GM21528 (cell line): Measurements from ENCODE around the gene SHISA5.
"Not testable (repeated sequence)": the region's sequence is repeated elsewhere in the genome, so short reads cannot be mapped to it uniquely, and the experiment has no call there.

Experiments
- ATAC-seq: cut with Tn5 transposase; IDR thresholded peaks from one replicate; pipeline ENCODE4 v1.9.1; 2021; ENCODE audit warnings: mild to moderate bottlenecking, moderate library complexity; ENCODE audit not compliant: unreplicated experiment, low FRiP score

SHISA5 gene, protein sequence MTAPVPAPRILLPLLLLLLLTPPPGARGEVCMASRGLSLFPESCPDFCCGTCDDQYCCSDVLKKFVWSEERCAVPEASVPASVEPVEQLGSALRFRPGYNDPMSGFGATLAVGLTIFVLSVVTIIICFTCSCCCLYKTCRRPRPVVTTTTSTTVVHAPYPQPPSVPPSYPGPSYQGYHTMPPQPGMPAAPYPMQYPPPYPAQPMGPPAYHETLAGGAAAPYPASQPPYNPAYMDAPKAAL

DNA sequence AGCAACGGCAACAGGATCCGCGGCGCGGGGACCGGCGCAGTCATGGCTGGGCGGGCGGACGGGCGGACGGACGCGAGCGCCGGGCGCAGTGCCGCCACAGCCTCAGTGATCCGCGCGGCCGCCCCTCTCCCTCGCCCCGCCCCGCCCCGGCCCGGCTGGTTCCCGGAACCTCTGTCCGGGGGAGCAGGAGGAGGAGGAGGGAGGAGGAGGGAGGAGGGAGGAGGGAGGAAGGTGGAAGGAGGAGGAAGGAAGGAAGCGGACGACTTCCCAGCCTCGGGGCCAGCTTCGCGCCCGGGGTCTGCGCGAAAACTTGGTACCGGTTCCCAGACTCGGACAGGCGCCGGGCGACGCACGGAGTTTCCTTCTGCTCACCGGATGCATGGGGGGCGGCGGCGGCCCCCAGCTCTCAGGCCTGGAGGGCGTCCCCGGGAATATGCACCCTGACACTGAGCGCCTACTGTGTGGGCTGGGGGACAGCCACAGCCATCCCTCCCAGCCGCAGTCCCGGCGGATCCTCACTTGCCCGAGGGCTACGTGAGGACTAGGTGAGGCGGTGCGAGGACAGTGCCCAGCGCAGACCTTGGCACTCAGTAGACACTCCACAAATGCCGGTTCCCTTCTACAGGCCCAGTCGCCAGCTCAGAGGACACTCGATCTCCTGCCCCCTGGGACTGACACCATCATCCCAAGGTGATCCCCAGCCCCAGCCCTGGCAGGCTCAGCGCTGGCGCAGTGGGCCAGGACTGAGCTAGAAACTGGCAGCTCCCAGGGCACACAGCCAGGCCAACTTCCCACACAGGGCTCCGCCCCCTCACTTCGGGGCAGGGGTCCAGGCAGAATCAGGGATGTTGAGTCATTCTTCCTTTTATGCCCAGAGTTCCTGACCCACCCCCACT lies at the start of gene SHISA5:
TSS of gene SHISA5 (minus strand) at position 124 of the 896 bp plus-strand sequence. CDS start at position 44, 80 bp downstream.
- ATAC-seq: no peak

DNA sequence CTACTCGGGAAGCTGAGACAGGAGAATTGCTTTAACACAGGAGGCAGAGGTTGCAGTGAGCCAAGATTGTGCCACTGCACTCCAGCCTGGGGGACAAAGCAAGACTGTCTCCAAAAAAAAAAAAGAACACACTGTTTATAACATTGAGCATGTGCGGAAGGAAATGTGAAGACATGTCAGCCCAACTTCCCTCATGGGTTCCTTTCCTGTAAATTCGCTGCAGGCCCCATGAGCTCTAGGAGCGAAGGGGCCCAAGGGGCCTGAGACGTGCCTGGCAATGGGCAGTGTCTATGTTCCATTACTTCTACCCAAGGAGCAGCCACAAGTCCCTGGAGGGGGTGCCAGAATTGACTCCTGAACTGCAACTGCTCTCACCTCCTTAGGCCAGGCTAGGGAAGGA lies 49.4 kb upstream of the SHISA5 start:
- no peak for ATAC-seq

DNA sequence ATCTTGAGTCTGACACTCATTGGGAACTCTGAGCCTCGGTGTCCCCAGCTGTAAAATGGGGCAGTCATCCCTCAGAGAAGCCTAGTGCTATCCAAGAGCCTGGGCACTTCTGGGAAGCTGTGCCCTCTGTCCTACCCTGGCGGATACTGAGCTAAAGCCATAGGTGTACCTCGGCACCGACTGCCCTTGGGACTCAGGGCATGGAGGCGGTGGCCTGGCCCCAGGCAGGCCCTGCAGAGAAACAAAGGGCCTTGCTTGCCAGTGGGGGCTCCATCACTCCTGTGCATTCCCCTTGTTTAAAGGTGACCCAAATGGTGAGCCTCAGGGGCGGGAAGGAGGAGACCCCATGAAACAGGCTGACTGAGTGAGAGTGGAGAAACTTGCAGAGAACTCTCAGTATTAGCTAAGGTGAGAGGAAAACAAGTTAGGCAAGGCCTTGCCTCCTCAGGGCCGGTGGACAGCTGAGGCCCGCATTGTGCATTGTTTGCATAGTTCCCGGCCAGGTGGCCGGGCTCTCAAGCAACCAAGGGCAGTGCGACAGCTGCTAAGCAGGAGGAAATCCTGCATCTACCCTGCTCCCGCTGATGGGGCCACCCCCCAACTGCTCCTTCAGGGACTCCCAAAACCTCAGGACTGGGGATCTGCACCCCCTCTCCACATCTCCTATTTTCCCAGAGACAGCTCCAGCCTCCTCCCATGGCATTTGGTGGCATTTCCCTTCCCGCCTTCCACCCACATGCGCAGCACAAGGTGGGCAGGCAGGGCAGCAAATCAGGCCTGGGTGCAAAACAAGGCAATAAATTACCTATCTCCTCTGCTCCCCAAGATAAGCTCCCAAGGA lies 48.4 kb upstream of the SHISA5 start:
- ATAC-seq: no peak

DNA sequence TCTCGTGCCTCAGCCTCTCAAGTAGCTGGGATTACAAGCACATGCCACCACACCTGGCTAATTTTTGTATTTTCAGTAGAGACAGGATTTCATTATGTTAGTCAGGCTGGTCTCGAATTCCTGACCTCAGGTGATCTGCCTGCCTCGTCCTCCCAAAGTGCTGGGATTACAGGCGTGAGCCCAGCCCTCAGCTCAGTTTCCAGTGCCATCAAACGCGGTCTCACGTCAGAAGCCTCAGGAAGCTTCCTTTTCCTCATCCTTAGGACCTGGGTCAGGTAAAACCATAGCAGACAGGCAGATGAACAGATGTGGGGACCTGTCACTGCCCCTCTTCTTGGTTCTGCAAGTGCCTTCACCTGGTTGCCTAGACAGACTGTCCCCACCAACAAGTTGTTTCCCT lies 47.7 kb upstream of the SHISA5 start:
- ATAC-seq: not testable (repeated sequence)

DNA sequence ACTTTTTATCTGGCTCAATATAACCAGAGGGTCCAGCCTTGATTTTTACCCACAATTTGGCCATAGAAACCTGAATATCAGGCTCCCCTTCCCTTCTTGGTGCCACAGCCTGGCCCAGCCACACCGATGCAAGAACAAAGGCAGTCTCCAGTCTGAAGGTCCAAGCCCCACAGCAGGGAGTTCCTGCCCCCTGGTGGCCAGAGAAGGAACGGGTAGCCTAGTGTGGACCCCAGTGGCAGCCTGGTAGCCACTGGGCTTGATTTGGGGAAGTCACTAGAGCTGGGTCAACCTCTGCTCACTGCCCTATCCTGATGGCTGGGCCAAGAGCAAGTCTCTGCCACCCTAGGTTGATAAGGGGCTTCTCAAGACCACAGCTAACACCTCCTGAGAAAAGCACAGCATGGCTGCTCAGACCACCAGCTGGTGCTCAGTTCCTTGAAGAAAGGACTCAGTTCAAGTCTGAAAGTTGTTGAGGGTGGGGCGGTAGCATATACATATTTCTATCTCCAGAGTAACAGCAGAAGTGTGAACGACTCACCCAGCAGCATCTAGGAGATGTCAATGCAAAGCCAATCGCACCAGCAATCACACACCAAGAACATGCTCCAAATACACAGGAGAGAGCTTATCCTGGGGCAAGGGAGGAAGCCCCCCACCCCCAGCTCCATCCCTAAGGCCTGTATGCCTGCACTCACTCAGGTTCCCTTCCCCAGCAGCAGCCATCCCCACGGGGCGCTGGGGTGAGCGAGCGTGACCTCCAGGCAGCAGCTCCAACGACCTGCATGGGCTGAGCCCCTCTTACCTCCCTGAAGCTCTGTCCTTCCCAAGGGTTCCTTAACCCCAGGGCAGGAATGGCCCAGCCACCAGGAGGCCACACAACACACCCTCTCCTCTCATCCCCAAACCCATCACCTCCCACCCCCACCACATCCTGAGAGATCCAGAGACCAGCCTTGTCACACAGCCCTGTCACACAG lies 45.0 kb upstream of the SHISA5 start:
- no peak for ATAC-seq

DNA sequence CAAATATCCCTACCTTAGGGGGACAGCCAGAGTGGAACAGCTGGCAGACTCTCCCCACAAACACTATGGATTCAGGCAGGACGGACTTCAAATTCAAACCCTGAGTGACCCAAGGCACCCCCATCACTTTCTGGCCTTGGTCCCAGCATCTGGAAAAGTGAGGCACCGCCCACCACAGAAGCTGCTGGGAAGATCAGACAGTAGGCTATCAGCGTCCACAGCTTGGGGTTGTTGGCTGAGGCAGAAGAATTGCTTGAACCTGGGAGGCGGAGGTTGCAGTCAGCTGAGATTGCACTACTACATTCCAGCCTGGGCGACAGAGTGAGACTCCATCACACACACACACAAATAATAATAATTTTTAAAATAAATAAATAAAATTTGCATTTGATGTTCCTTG lies 44.2 kb upstream of the SHISA5 start:
- no peak for ATAC-seq

DNA sequence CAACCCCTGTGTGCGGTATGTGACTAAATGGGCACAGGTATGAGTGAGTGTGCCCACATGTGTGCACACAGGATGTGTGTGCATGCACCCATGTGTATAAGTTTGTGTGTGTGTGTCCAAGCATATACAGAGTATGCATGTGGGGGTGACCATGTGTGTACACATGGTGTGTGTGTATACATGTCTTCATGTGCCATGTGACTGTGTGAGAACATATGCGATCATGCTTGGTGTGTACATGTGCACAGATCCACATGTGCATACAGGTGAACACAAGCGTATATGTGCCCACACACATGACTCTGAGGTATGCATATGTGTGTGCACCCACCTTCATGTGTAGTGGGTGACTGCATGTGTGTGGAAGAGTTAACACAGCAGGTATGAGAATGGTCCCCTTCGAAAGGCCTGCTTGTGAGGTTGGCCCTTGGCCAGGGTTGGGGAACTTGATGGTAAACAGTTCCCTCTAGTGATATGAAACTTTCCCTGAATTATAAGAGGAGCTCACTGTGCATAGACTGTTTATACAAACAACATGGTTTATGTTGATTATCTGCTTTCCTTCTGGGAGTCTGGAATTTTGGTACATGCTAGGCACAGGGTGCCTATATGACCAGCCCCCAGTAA lies 42.3 kb upstream of the SHISA5 start:
- ATAC-seq: no peak

DNA sequence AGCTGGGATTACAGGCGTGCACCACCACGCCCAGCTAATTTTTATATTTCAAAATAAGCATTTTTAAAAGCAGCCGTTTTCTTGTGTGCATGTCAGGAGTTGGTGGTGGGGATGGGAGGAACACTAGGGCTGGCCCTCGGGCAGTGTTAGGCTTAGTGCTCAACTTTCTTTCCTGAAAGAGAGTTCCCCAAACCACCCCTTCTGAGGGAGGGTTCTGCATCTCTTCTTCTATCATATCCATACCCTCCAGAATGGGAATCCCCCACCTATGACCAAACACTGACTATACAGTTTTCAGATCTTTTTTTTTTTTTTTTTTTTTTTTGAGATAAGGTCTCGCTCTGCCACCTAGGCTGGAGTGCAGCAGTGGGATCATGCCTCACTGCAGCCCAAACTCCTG lies 40.2 kb upstream of the SHISA5 start:
- ATAC-seq: no peak

DNA sequence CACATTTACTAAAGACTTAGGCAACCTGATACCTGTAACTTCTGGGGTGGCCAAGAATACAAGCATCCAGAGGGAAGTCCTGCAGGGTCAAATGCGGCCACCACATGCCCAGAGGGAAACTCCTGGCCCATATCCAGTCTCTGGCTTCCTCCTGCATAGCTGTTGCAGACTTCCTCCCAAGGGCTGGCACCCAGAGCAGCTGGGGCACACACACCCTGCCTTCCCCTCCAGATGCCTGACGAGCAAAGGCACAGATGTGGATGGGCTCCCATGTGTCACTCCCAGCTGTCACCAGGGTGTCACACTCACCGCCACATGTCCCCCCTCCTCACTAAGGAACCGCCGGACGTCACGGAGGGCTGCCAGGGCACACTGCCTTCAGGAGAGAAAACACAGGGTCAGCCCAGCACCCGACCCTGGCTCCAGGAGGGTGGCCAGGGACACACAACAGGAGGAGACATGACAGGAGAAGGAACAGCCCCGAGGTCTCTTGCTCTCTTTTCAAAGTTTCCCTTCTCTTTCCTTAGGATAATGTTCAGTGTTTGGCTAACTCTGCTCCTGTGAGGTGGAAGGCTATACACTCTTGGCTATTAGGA lies 39.4 kb upstream of the SHISA5 start:
- no peak for ATAC-seq

DNA sequence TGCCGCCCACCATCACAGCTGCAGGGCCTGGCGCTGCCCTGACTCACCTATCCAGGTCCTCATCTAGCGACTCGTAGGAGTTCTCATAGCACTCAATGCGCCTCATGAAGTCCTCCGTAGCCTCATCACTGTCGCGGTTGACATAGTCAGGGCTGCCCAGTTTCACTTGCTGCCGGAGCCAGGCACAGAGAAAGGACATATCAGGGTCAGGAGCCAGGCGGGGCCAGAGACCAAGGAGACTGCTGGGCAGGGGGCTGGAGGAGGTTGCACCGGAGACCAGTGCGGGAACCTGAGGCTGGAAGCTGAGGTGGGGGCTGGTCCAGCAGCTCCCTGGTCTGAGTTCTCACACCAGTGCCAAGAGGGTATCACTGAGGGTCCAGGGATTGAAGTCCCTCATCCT lies 34.5 kb upstream of the SHISA5 start:
- no peak for ATAC-seq

DNA sequence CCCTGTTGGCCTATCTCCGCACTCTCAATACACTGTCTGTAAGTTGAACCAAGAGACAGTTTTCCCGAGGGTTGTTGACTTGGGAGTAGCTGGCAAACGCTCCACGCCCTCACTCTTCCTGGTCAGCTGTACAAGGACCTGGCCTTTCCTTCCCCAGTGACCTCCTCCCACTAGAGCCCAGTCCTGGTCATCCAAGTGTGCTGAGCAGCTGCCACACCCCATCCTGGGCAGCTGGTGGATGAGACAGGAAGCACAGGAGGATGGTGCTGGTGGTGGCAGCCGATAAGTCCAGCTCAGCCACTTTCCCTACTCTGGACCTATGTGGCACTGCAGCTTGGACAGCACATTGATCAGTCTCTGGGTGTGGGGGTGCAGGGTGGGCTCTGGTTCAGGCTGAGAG lies 32.8 kb upstream of the SHISA5 start:
- ATAC-seq: no peak

DNA sequence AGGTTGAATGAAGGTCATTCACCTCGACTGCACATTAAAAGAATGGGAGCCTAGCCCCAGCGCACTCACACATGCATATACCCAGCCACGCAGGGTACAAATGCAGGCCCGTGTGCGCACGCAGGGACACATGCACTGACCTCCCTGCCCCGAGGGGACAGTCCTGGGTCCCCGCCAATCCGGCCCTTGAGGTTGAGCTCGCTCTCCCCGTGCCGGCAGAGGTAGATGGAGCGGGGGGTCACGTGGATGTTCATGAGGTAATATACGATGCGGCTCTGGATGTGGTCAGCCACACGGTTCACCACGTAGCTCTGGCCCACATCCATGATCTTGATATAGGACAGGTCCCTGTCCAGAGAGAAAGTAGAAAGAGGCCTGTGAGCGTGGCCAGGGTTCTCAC lies 32.1 kb upstream of the SHISA5 start:
- no peak for ATAC-seq

DNA sequence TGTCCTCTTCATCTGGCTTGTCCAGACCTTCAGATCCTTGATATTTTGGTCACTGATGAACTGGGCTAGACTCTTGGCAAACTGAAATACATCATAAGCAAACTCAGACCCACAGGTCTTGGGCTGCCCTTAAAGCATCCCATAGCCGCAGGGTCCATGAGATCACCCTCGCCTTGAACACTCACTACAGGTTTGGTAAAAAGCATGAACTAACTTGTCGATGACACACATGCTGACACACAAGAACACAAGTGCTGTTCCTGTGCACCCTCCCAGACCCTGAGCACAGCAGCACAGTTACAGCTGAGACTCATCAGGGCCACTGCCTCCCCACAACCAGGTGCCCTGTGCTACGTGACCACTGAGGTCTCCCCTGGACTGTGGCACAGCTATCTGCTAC lies 31.6 kb upstream of the SHISA5 start:
- ATAC-seq: no peak

DNA sequence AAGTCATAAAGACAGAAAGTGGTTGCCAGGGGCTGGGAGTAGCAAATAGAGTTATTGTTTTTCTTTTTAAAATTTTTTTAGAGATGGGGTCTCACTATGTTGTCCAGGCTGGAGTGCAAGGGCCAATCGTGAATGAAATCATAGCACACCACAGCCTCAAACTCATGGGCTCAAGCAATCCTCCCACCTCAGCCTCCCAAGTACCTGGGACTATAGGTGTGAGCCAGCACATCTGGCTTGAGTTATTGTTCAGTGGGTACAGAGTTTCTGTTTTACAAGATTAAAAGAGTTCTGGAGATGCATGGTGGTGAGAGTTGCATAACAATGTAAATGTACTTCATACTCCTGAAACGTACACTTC lies 29.0 kb upstream of the SHISA5 start:
- ATAC-seq: no peak

DNA sequence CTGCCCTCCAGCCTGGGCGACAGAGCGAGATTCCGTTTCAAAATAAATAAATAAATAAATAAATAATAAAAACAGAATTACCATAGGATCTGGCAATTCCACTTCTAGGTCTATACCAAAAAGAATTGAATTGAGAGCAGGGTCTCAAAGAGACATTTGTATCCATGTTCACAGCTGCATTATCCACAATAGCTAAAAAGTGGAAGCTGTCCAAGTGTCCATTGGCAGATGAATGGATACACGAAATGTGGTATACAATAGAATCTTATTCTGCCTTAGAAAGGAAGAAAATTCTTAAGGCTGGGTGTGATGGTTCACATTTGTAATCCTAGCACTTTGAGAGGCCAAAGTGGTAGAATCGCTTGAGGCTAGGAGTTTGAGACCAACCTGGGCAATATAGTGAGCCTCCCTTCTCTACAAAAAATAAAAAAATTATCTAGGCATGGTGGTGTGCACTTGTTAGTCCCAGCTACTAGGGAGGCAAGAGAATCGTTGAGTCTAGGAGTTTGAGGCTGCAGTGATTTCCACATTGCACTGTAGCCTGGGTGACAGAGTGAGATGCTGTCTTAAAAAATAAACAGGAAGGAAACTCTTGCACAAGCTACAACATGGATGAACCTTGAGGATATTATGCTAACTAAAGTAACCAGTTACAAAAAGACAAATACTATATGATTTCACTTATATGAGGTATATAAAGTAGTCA lies 28.4 kb upstream of the SHISA5 start:
- ATAC-seq: no peak

DNA sequence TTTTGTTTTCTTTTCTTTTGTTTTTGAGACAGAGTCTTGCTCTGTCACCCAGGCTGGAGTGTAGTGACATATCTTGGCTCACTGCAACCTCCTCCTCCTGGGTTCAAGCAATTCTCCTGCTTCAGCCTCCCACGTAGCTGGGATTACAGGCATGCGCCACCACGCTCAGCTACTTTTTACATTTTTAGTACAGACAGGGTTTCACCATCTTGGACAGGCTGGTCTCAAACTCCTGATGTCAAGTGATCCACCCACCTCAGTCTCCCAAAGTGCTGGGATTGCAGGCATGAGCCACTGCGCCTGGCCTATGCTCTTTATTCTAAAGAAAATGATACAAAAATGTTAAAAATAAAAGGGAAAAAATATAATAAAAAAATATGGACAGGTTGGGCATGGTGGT lies 26.7 kb upstream of the SHISA5 start:
- ATAC-seq: not testable (repeated sequence)

DNA sequence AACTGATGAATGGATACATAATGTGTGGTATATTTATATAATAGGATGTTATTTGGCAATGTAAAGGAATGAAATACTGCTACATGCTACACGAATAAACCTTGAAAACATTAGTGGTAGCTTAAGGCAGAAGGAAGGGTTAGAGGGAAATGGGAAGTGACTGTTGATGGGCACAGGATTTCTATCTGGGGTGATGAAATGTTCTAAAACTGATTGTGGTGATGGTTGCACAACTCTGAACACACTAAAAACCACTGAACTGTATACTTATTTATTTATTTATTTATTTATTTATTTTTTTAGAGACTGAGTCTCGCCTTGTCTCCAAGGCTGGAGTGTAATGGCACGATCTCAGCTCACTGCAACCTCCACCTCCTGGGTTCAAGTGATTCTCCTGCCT lies 24.8 kb upstream of the SHISA5 start:
- ATAC-seq: no peak

DNA sequence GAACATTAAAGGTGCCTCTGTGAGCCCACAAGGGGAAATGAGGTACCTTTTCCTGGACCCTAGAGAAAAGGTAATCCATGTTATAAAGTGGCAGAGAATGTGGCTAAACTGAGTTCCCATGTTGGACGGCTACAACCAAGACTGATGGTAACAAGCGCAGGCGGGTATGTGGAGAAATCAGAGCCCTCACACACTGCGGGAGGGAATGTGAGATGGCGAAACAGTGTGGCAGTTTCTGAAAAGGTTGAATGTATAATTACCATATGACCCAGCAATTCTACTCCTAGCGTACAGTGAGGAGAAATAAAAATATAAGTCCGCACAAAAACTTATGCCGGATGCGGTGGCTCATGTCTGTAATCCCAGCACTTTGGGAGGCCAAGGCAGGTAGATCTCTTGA lies 24.1 kb upstream of the SHISA5 start:
- ATAC-seq: no peak

DNA sequence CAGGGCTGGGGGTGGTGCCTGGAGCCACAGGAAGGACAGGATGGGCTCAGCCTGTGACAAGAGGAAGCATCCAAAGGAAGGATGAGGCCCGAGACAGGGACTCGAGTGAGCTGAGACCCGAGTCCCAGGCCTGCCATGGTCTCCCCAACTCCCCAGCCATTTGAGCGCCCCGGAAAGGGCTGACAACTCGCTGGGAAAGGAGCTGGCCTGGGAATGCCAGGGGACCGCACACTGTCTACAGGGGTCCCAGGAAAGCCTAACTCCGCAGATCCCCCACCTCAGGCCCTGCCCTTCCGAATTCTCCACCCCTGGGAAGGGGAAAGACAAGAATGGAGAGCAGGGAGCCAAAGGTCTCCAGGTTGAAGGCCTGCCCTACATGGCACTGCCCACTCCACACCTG lies 21.0 kb upstream of the SHISA5 start:
- ATAC-seq: no peak
